AG04450 (cell line): Measurements from ENCODE around the gene CRACR2B. TPM values are rescaled to one million over a fixed set of nuclear protein-coding genes. Genes with fewer than 3 reads are reported as not detected.

Source experiments
- CTCF ChIA-PET: fragments of 300-600, 350-600 bp; formaldehyde crosslinking; extraction: SDS; loops from one replicate; lab custom pipeline; 2022; ENCODE audit warnings: antibody characterized with exemption, inconsistent platforms; lab: Charles Lee
- POLR2A ChIA-PET: fragments of 350-600 bp; formaldehyde crosslinking; extraction: SDS; loops from one replicate; lab custom pipeline; 2021; ENCODE audit warnings: antibody characterized with exemption, inconsistent platforms; lab: Yijun Ruan, JAX
- DNase-seq: peaks from one replicate; pipeline ENCODE4 v3.0.0-alpha.2; 2011; ENCODE audit warnings: low read depth, low spot score
- H3K27ac ChIP-seq: one replicate; pipeline ENCODE4 v1.5.1; 2012; ENCODE audit warnings: low read depth, low read length, control low read depth
- H3K27me3 ChIP-seq: one replicate; pipeline ENCODE4 v1.6.0; 2012; ENCODE audit warnings: low read length; ENCODE audit not compliant: control insufficient read depth, insufficient read depth
- H3K4me3 ChIP-seq: 2 replicates; pipeline ENCODE4 v1.5.1; 2011; ENCODE audit warnings: mild to moderate bottlenecking, low read depth, low read length, control low read depth
- H3K9me3 ChIP-seq: 2 replicates; pipeline ENCODE4 v1.5.1; 2012; ENCODE audit warnings: low read length; ENCODE audit not compliant: control insufficient read depth, insufficient read depth
- polyA plus RNA-seq: library from polyadenylated mRNA; depleted of rRNA; stranded (reverse); fragments of >200 nt; gene quantifications from 2 replicates; pipeline ENCODE4 v1.2.3, GENCODE V29; 2011
- TF ChIP-seq, protein P1 (sequence below): IDR thresholded peaks from 2 replicates; pipeline ENCODE4 v1.5.1; 2011; ENCODE audit warnings: low read depth, low read length, control low read depth, inconsistent platforms

The CRACR2B gene
- polyA plus RNA-seq, 1 experiment: 0.26 TPM

DNA sequence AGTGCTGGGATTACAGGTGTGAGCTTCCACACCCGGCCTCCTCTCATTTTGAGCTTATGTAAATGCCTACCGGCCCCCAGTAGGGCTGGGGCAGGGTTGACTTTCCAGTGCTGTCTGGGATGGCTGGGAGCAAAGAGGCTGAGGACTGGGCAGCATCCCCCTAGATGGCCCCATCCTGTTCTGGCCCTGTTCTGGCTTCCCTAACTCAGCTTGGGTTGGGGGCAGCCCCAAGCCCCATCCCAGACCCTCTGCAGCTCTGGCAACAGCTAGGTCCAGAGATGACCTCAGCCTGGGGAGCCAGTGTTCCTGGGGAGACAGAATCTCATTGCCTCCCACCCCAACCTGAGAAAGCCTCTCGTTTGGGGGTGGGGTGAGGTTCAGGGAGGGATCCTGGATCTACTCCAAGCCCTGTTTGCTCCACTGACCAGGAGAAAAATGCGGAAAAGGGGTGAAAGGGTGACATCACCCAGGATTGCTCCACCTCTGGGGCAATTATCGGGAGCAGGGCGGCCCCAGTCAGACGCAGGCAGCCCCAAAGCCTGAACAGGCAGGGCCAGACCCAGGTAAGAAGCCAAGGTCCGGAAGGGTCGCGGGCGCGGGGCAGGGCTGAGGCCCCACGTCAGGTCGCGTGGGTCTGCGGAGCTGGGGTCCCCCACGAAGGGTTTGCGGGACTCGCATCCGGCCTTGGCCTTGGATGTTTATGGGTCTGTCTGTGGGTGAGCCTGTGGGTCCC, 9.2 kb upstream of the CRACR2B start, which contains the start of gene PNPLA2:
TSS of gene PNPLA2 (plus strand) at position 519 of the 733 bp plus-strand sequence. CDS start 805 bp downstream, outside the sequence.
- no peak for DNase-seq
- Histone ChIP-seq H3K27ac (peak within 1 kb of the TSS; percentile 11), H3K9me3 (no peaks in the 10 kb centered on the region; the same call in 1 of the 2 replicates), H3K4me3 (peak within 1 kb of the TSS; percentile 78), H3K27me3 (no peaks in the 10 kb centered on the region)
- ChIA-PET POLR2A (interaction anchor here (0.6 to 3.3 kb wide), 13 partner anchors 8 to 747 kb away, joined by 3 to 31 read pairs (median 8); partner anchors contain the start of genes CD151, RPLP2 and TSPAN4), CTCF (interaction anchor here (0.7 to 1.2 kb wide), 2 partner anchors 19 to 58 kb away, joined by 3 to 6 read pairs; no protein-coding TSS in a partner anchor)
- TF ChIP-seq, protein P1, sequence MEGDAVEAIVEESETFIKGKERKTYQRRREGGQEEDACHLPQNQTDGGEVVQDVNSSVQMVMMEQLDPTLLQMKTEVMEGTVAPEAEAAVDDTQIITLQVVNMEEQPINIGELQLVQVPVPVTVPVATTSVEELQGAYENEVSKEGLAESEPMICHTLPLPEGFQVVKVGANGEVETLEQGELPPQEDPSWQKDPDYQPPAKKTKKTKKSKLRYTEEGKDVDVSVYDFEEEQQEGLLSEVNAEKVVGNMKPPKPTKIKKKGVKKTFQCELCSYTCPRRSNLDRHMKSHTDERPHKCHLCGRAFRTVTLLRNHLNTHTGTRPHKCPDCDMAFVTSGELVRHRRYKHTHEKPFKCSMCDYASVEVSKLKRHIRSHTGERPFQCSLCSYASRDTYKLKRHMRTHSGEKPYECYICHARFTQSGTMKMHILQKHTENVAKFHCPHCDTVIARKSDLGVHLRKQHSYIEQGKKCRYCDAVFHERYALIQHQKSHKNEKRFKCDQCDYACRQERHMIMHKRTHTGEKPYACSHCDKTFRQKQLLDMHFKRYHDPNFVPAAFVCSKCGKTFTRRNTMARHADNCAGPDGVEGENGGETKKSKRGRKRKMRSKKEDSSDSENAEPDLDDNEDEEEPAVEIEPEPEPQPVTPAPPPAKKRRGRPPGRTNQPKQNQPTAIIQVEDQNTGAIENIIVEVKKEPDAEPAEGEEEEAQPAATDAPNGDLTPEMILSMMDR: no peak

DNA sequence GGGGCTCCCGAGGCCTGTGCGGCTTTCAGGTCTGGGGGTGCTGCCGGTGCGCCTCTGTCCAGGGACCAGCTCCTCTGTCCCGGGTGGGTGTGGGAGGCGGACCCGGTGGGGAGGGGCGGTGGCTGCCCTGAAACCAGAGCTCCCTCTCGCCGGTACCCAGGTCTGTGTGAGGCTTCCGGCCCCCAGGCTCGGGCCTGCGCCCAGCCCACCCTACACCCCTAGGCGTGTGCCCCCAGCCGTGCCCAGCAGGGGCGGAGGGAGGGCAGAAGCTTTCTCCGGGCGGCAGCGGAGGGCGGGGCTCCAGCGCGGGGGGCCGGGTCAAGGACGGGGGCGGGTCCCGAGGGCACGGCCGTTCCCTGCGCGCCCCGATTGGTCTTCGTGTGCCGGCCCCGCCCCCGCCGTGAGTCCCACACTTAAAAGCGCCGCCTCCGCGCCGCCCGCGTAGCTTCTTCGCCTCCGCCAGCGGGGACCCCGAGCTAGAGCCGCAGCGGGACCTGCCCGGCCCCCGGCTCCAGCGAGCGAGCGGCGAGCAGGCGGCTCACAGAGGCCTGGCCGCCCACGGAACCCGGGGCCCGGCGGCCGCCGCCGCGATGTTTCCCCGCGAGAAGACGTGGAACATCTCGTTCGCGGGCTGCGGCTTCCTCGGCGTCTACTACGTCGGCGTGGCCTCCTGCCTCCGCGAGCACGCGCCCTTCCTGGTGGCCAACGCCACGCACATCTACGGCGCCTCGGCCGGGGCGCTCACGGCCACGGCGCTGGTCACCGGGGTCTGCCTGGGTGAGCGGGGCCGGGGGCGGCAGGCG, 8.4 kb upstream of the CRACR2B start:
- Histone ChIP-seq H3K27me3 (no peaks in the 10 kb centered on the region), H3K4me3 (peak overlapping the region; percentile 78), H3K27ac (peak overlapping the region; percentile 11), H3K9me3 (no peaks in the 10 kb centered on the region; the same call in 1 of the 2 replicates)
- TF ChIP-seq, protein P1: peak; percentile 10; the same call in 1 of the 2 replicates
- POLR2A ChIA-PET: interaction anchor here (0.6 to 3.3 kb wide), 14 partner anchors 8 to 747 kb away, joined by 3 to 31 read pairs (median 7); partner anchors contain the start of genes CD151, RPLP2 and TSPAN4
- peak; percentile 48 for DNase-seq
- CTCF ChIA-PET: interaction anchor here (0.7 to 1.2 kb wide), 2 partner anchors 20 to 59 kb away, joined by 3 to 6 read pairs; no protein-coding TSS in a partner anchor

DNA sequence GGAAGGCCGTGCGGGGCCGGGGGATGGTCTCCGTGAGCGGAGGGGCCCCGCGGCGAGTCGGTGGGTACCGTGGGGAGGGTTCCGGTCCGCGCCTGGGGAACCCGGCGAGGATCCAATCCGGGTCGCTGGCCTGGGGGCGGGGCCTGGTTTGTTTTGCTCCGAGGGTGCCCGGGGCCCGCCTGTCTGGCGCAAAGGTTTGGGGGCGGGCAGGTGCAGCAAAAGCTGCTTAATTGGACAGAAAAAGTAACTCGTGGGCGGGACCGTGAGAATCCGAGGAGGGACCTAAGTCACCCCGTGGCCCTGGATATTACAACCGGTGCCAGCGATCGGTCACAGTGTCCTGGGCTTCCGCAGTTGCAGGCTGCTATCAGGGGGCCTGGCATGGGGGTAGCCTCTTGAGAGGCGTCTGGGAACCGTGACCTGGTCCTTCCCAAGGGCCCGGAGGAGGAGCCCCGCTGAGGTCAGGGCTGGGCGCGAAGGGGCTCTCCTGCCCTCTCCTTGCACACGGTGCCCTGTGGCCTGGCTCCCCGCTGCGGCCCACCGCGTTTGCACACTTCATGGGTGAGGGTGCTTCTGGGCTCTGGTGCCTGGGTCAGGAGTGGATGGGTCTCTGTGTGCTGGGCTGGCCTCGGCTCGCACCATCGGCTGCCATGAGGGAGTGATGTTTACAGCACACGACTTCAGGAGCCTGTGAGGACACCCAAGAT, 7.6 kb upstream of the CRACR2B start:
- ChIA-PET POLR2A (interaction anchor here (1.2 to 3.3 kb wide), 10 partner anchors 9 to 77 kb away, joined by 3 to 31 read pairs (median 14); partner anchors contain the start of genes CD151, RPLP2 and TSPAN4), CTCF (interaction anchor here (1.2 kb wide), 1 partner anchor 21 kb away, joined by 3 read pairs; no protein-coding TSS in a partner anchor)
- no peaks in the 10 kb centered on the region; the same call in 1 of the 2 replicates for H3K9me3 ChIP-seq
- no peak for DNase-seq
- TF ChIP-seq, protein P1: no peak
- H3K27me3 ChIP-seq: no peaks in the 10 kb centered on the region
- H3K27ac ChIP-seq: peak overlapping the region; percentile 11
- H3K4me3 ChIP-seq: peak overlapping the region; percentile 78

DNA sequence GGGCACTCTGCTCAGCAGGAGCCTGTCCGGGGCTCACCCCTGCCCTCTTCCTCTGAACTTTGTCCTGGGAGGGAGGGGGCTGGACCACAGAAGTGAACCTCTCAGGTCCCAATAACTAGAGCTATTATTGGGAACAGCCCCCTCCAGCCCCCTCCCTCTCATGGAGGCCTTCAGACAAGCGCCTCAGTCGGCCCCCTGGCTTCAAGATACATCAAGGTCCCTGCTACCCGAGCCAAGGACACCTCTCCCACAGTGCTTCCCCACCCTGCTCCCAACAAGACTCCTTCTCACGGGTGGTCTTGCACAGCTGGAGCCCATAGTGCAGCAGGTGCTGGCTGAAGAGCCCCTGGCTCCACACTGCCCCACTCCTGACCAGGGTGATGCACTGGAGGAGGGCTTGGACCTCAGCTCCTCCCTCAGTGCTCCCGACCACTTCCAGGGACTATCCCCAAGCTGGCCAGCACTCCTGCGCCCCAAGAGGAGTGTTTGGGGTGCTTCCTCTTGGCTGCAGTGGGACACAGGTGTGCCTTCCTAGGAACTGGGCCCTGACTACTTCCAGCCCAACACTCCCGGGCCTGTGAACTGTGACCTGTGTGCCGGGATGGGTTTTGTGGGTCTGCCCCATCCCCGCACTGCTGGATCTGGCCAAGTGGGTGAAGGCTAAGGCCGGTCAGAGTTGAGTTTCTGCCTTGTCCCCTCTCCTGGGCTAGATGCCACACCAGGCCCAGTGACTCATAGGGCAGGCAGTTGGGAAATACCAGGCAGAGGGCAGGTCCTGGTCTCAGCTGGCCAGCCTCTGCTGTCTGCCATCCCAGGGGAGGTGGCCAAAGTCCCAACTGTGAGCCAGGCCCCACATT, 6.8 kb upstream of the CRACR2B start:
- ChIA-PET CTCF (no interaction called here), POLR2A (interaction anchor here (1.3 to 3.3 kb wide), 5 partner anchors 9 to 23 kb away, joined by 3 to 31 read pairs (median 22); partner anchors contain the start of genes CD151, RPLP2 and TSPAN4)
- H3K27me3 ChIP-seq: no peaks in the 10 kb centered on the region
- H3K4me3 ChIP-seq: peak overlapping the region; percentile 78
- no peak overlapping the region for H3K27ac ChIP-seq
- no peak for DNase-seq
- TF ChIP-seq, protein P1: no peak
- H3K9me3 ChIP-seq: no peaks in the 10 kb centered on the region; the same call in 1 of the 2 replicates
